ENCODE results near the gene SMAD5.

Gene SMAD5

DNA sequence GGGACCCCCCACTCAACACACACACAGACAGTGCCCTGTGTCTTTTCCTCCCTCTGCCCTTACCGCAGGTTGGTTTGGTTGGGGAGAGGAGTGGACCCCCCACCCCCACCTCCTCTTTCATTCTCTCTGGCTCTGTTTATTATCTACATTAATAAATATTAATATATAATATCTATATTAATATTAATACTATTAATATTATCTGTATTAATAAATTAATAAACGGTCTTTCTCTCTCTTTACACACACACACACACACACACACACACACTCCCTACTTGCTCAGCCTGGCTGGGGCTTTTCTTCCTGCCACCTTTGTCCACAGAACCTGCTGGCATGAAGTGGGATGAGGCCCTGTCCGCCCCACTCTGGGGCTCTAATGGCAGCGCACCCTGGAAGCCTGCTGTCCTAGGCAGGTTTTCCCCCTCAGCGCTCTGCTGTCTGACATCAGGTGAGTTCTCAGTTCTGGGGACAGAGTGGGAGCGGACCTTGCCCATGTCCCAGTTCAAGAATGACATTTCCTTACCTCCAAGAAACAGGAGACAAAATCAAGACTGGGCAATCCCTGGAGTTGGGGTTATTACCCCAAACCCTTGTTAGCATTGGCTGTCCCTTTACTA, 70.8 kb downstream of the SMAD5 start:
- no peaks in the 10 kb centered on the region for H3K9me3 Mint-ChIP-seq
- no peaks in the 10 kb centered on the region for H3K4me1 Mint-ChIP-seq (ENCODE audit: low read depth)
- no peak overlapping the region for H3K4me3 Mint-ChIP-seq
- H3K36me3 Mint-ChIP-seq (ENCODE audit: low read depth), result no peaks in the 10 kb centered on the region
- peaks cover 14% of the 10 kb centered on the region for H3K27me3 Mint-ChIP-seq (ENCODE audit: low read depth)
- no peak overlapping the region for H3K27ac Mint-ChIP-seq

DNA sequence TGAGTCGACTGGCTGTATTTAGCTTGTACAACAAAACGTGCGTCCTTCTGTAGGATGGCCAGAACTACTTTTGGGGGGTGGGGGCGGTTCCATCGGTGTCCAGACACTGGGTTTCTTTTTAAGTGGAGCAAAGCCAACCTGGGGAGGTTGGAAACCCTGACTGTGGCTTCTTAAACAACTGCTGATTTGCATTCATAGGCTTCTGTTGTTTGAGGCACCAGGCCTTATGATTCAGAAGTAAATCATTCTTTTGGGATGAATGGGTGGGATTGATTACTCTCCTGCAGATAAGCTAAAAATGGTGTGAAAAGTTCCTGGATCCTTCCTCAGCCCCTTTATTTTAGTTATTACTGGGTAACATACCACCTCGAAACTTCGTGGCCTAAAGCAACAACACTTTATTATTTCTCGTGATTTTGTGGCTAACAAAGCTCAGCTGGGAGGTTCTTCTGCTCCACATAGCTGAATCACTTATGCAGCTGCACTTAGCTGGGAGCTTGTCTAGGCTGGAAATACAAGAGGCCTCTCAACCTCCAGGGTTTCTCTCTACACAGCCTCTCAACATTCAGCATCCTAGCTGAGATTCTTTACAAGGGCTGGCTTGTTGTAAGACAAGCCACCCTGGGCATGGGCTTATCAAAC, 72.5 kb downstream of the SMAD5 start:
- H3K36me3 Mint-ChIP-seq (ENCODE audit: low read depth), result no peaks in the 10 kb centered on the region
- H3K9me3 Mint-ChIP-seq, result no peaks in the 10 kb centered on the region
- peaks cover 14% of the 10 kb centered on the region for H3K27me3 Mint-ChIP-seq (ENCODE audit: low read depth)
- H3K4me3 Mint-ChIP-seq, result no peak overlapping the region
- no peak overlapping the region for H3K27ac Mint-ChIP-seq
- no peaks in the 10 kb centered on the region for H3K4me1 Mint-ChIP-seq (ENCODE audit: low read depth)

DNA sequence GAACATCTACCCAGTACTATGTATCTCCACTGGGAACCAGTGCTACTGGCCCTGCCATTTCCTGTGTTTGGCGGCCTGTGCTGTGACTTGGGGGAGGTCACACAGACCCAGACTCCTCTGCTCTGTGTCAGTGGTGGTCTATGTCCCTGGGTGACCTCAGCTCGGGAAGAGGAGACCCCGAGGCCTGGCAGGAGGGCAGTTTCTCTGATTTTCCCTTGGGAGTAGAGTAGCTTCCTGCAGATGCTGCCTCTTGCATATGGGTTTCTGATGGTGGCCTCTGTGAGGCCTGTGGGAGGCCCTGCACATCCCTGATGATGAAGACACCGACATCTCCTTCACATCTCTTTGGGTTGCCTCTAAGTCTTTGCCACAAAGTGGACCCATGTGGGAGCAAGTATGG, 73.3 kb downstream of the SMAD5 start:
- Mint-ChIP-seq H3K4me1 (ENCODE audit: low read depth) (no peaks in the 10 kb centered on the region), H3K4me3 (no peak overlapping the region), H3K9me3 (no peaks in the 10 kb centered on the region), H3K27me3 (ENCODE audit: low read depth) (peaks cover 14% of the 10 kb centered on the region), H3K36me3 (ENCODE audit: low read depth) (no peaks in the 10 kb centered on the region), H3K27ac (no peak overlapping the region)

DNA sequence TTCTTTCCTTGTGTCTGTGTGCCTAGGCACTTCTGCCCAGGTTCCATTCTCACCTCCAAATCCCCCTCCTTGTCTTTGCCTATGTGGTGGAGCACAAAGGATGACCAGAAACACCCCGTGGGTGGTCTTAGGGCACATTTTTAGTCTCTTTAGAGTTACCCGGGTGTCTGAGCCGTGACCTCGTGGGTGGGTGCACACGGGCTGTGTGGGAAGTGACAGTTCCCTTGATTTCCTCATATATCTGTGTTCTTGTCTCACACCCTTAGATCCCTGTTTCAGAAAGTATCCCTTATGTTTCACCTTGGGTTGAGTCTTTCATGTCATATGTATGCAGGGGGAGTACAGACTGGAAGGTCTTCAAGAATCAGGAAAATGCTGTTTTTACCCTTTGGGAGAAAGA, 73.7 kb downstream of the SMAD5 start:
- Mint-ChIP-seq H3K36me3 (ENCODE audit: low read depth) (no peaks in the 10 kb centered on the region), H3K4me1 (ENCODE audit: low read depth) (no peaks in the 10 kb centered on the region)

DNA sequence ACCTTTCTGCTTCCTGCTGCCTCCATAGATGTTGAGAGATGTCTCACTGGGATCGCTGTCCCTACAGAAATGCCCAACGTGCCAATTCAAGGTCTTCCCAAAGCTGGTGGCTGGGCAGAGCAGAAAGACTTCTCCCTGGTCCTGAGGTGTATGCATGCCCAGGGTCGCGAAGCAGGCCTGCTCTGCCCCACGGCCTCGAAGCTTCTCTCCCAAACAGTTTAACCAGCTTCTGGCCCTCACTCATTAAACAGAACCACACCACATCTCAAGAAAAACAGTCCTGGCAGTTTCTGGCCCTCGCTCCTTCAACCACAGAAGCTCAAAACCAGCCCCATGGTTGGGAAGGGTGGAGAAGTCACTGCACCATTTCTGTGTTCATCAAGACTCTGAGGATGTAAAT, 75.0 kb downstream of the SMAD5 start:
- Mint-ChIP-seq H3K27ac (no peak overlapping the region), H3K9me3 (no peaks in the 10 kb centered on the region), H3K27me3 (ENCODE audit: low read depth) (peaks cover 6% of the 10 kb centered on the region), H3K36me3 (ENCODE audit: low read depth) (no peaks in the 10 kb centered on the region), H3K4me3 (no peak overlapping the region), H3K4me1 (ENCODE audit: low read depth) (no peaks in the 10 kb centered on the region)

More for the DNA sequence above, 73.7 kb downstream of the SMAD5 start:
- Mint-ChIP-seq H3K27ac (no peak overlapping the region), H3K9me3 (no peaks in the 10 kb centered on the region), H3K4me3 (no peak overlapping the region), H3K27me3 (ENCODE audit: low read depth) (peaks cover 14% of the 10 kb centered on the region)

DNA sequence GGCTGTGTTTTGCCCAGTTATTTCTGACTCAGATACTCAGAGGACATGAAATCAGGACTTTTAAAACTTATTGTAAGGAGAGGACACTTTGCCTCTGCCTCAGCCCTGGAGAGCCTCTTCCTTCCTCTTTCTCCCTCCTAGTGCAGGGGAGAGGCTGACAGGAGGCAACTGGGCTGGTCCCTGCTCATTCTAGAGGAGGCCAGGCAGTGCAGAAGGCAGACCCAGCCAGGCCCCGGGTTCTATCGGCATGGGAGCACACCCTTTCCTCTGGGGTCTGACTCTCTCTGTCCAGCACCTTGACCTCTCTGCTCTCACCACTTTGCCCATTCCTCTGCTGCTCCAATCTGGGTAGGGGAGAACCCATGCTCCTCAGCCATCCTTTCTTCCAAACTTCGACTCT, 76.3 kb downstream of the SMAD5 start:
- peaks cover 2% of the 10 kb centered on the region for H3K27me3 Mint-ChIP-seq (ENCODE audit: low read depth)
- no peaks in the 10 kb centered on the region for H3K36me3 Mint-ChIP-seq (ENCODE audit: low read depth)
- no peak overlapping the region for H3K4me3 Mint-ChIP-seq
- H3K4me1 Mint-ChIP-seq (ENCODE audit: low read depth), result no peaks in the 10 kb centered on the region
- H3K27ac Mint-ChIP-seq, result no peak overlapping the region
- H3K9me3 Mint-ChIP-seq, result no peaks in the 10 kb centered on the region

DNA sequence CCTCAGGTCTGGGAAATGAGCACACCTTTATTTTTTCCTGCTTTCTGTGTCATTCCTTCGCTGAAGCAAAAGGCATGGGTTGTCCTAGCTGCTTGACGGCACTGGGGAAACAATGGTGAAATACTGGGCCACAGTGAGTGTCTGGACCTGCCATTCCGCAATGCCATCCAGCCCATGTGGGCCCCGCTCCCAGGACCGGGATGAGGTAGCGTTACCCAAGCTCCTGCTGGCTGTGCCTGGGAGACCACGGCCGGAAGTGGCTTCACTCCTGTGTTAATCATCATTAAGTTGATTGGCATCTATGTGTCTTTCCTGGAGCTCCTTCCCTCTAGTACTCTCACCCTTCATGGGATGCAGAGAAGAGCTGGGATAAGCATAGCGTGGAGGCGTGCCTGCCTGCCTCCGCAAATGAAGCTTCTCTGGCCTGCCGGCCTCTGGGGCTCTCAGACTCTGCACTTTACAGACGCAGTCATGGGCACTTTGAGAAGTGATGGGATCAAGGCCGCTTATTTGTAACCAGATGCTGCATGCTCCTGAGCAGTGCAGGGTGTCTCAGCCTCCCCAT, 76.8 kb downstream of the SMAD5 start:
- Mint-ChIP-seq H3K27me3 (ENCODE audit: low read depth) (peaks cover 2% of the 10 kb centered on the region), H3K4me1 (ENCODE audit: low read depth) (no peaks in the 10 kb centered on the region), H3K9me3 (no peaks in the 10 kb centered on the region), H3K27ac (no peak overlapping the region), H3K36me3 (ENCODE audit: low read depth) (no peaks in the 10 kb centered on the region), H3K4me3 (no peak overlapping the region)

DNA sequence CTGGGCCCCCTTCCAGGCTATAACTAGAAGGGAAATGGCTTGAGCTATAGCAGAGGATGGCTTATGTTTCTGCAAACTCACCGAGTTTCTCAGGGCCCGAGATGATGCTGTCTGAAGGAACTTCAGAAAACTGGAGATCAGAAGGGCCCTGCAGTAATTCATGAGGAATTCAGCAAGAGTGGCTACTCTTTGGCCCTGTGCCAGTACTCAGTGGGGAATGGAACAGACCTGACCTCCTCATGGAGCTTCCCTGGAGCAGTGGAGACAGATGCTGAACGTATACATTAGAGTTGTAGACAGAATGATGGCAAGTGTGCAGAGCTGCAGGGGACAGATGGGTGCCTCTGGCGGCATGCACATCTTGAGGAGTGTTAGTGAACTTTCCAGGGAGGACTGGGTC, 77.6 kb downstream of the SMAD5 start:
- peaks cover 2% of the 10 kb centered on the region for H3K27me3 Mint-ChIP-seq (ENCODE audit: low read depth)
- H3K27ac Mint-ChIP-seq, result no peak overlapping the region
- no peak overlapping the region for H3K4me3 Mint-ChIP-seq
- H3K9me3 Mint-ChIP-seq, result no peaks in the 10 kb centered on the region
- H3K36me3 Mint-ChIP-seq (ENCODE audit: low read depth), result no peaks in the 10 kb centered on the region
- no peaks in the 10 kb centered on the region for H3K4me1 Mint-ChIP-seq (ENCODE audit: low read depth)

DNA sequence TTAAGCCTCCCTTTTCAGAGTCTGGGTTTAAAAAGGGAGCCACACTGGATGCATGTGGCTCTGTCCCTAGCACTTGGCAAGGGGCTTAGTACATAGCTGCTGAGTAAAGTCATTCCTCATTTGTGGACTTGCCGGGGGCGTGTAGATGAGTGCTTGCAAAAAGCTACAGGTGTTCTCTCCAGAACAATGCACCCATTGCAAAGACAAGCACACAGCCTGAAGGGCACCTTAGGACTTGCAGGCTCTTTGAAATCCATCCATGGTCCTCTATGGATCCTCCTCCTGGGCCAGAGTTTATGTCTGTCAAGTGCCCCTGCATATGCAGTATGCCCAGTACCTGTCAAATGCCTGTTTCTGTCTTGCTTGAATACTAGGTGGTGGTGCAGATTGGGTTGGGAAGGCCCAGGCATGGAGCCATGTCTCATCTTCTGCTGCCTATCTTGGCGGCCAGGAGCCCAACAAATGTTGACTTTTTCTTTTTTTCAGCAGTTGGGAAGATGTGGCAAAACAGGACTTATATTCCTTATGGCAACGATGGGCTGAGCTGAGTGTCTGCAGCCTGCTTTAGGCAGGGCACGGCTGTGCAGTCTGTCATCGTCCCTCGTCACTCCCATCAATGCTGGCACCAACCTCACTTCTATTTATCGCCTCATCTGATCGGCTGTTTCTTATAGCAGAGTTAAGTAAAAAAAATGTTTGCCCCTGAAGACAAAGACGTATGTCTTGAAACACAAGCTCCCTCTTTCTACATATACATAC, 78.8 kb downstream of the SMAD5 start:
- H3K4me3 Mint-ChIP-seq, result no peak overlapping the region
- no peaks in the 10 kb centered on the region for H3K9me3 Mint-ChIP-seq
- no peak overlapping the region for H3K27ac Mint-ChIP-seq
- H3K4me1 Mint-ChIP-seq (ENCODE audit: low read depth), result no peaks in the 10 kb centered on the region
- peaks cover 2% of the 10 kb centered on the region for H3K27me3 Mint-ChIP-seq (ENCODE audit: low read depth)
- H3K36me3 Mint-ChIP-seq (ENCODE audit: low read depth), result no peaks in the 10 kb centered on the region

DNA sequence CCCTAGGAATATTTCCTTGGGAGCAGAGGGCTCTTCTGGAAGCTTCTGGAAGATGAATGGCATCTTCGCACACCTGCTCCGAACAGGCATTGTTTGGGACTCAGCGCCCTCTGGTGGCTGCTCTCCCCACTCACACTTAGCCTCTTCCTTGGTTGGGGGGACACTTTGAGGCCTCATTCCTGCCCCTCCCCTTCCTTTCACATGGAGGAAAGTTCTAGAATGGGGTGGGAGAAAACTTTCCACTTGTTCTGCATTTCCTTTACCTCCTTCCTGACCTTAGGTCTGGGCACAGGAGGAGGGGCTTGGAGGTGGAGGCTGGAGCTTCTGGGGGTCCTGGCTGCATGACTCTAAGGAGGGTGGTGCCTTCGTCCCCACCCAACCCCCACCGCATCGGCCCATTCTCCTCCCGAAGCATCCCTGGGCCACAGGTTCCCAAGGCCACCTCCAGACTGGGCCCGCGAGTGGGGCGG, 79.6 kb downstream of the SMAD5 start:
- Mint-ChIP-seq H3K27ac (no peak overlapping the region), H3K27me3 (ENCODE audit: low read depth) (peaks cover 2% of the 10 kb centered on the region), H3K36me3 (ENCODE audit: low read depth) (no peaks in the 10 kb centered on the region), H3K9me3 (no peaks in the 10 kb centered on the region), H3K4me1 (ENCODE audit: low read depth) (no peaks in the 10 kb centered on the region), H3K4me3 (no peak overlapping the region)

DNA sequence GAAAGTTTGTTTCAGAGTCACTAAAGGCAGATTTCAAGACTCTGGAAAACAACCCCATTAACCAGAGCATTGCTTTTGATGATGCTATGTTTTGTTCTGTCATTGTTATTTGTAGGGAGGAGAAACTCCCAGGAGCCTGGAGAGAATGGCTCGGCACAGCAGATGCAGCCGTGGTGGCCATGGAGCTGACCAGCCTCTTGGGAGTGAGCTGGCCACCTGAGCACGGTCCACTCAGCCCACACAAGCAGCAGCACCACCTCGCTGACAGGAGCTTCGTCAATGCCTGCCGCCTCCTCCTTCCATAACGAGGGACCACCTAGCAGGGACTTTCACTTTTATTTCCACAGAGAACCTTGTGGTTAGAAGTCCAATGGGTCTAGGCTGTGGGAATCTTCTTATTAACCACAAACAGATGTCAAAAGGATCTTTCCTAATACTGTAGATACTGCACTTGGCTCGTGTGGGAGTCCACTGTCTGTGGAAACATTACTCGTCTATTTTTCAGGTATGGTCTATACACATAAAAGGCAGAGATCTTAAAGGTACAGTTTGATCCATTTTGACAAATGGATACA, 81.4 kb downstream of the SMAD5 start:
- no peak overlapping the region for H3K4me3 Mint-ChIP-seq
- H3K36me3 Mint-ChIP-seq (ENCODE audit: low read depth), result no peaks in the 10 kb centered on the region
- H3K4me1 Mint-ChIP-seq (ENCODE audit: low read depth), result no peaks in the 10 kb centered on the region
- H3K27me3 Mint-ChIP-seq (ENCODE audit: low read depth), result peaks cover 2% of the 10 kb centered on the region
- H3K9me3 Mint-ChIP-seq, result no peaks in the 10 kb centered on the region
- no peak overlapping the region for H3K27ac Mint-ChIP-seq

DNA sequence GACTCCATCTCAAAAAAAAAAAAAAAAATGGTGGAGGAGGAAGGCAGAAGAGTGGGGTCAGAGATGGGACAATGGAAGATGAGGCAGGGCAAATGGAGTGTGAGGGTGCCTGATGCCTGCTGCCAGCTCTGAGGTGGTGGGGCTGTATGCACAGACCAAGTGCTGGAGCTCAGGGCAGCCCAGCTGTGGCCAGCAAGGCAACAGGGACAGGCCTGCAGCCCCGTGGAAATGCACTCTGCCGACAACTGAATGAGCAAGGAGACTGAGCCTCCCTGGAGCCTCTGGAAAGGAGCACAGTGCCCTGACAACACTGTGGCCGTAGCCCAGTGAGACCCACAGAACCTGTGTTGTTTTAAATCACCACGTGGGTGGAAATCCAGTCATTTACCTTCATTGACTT, 83.2 kb downstream of the SMAD5 start:
- peaks cover 3% of the 10 kb centered on the region for H3K9me3 Mint-ChIP-seq
- peaks cover 2% of the 10 kb centered on the region for H3K27me3 Mint-ChIP-seq (ENCODE audit: low read depth)
- no peaks in the 10 kb centered on the region for H3K4me1 Mint-ChIP-seq (ENCODE audit: low read depth)
- no peak overlapping the region for H3K27ac Mint-ChIP-seq
- no peaks in the 10 kb centered on the region for H3K36me3 Mint-ChIP-seq (ENCODE audit: low read depth)
- no peak overlapping the region for H3K4me3 Mint-ChIP-seq

DNA sequence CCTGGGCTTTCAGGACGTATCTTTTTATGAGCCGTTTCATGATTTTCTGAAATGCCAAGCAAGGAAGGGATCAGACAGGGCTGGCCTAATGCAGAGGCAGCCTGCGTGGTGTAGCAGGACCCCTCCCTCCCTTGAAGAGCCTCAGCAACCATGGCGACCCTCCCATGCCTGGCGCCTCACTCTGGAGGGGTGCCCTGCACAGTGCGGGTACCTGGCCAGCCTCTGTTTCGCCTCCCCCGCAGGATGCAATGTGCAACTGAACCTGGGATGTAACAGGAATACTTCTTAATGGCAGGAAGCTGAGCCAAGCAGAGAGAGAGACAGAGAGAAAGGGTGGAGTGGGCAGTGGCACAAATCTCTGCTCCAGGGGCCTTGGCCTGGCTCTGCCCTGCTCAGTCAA, 83.6 kb downstream of the SMAD5 start:
- Mint-ChIP-seq H3K9me3 (peaks cover 3% of the 10 kb centered on the region), H3K4me3 (no peak overlapping the region), H3K36me3 (ENCODE audit: low read depth) (no peaks in the 10 kb centered on the region), H3K27ac (no peak overlapping the region), H3K4me1 (ENCODE audit: low read depth) (no peaks in the 10 kb centered on the region), H3K27me3 (ENCODE audit: low read depth) (peaks cover 2% of the 10 kb centered on the region)

DNA sequence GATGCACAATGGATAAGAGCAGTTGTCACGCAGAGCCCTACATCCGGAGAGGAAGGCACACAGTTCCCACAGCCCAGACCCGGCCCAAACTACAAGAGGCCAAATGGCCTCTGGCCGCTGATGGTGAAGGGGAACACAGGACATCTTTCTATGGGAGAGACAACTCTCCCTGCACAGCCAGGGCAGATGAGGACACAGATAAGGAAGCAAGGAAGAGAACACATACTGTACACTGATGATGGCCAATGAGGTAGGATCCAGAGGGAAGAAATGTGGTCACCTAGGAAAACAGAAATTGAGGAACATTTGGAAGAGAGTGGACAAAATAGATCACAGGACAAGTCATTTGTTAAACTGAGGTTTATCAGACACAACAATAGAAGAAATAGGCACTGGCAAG, 88.7 kb downstream of the SMAD5 start:
- Mint-ChIP-seq H3K9me3 (peaks cover 3% of the 10 kb centered on the region), H3K36me3 (ENCODE audit: low read depth) (no peaks in the 10 kb centered on the region), H3K4me1 (ENCODE audit: low read depth) (no peaks in the 10 kb centered on the region), H3K27me3 (ENCODE audit: low read depth) (peaks cover 3% of the 10 kb centered on the region), H3K27ac (no peak overlapping the region), H3K4me3 (no peak overlapping the region)
